NCI-H2196 (cell line): ENCODE measurements around the gene CIART.
"Not testable (repeated sequence)": the region's sequence is repeated elsewhere in the genome, so short reads cannot be mapped to it uniquely, and the experiment has no call there.

Experiments
- DNase-seq: peaks from one replicate; lab custom pipeline; 2025; ENCODE audit not compliant: unreplicated experiment; lab: John Stamatoyannopoulos, UW

CIART gene

DNA sequence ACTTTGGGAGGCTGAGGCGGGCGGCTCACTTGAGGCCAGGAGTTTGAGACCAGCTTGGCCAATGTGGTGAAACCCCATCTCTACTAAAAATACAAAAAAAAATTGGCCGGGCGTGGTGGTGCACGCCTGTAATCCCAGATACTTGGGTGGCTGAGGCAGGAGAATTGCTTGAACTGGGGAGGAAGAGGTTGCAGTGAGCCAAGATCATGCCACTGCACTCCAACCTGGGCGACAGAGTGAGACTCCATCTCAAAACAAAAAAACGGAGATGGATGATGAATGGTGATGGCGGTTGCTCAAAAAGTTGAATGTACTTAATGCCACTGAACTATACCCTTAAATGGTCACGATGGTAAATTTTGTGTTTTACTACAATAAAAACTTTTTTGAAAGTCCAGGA lies 26.2 kb downstream of the CIART start:
- not testable (repeated sequence) for DNase-seq

GRCh38 chr1:150309758-150310508 lies 27.6 kb downstream of the CIART start:
- peak; percentile 80 for DNase-seq

GRCh38 chr1:150311762-150312161 lies 29.4 kb downstream of the CIART start:
- DNase-seq: no peak

GRCh38 chr1:150314691-150315090 lies 32.3 kb downstream of the CIART start:
- not testable (repeated sequence) for DNase-seq

DNA sequence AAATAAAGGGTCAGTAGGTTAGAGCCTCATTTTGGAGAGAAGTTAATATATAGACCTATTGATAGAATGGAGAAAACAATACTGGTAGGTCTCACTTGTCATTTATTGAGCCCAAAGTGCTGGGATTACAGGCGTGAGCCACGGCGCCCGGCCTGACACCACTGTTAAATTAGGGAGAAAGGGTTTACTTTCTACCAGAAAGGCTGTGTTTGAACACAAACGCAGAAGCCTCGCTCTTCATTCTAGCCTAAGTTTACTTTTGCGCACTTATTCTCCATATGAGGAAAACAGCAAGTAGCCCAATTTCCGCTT lies 38.3 kb downstream of the CIART start:
- DNase-seq: no peak

DNA sequence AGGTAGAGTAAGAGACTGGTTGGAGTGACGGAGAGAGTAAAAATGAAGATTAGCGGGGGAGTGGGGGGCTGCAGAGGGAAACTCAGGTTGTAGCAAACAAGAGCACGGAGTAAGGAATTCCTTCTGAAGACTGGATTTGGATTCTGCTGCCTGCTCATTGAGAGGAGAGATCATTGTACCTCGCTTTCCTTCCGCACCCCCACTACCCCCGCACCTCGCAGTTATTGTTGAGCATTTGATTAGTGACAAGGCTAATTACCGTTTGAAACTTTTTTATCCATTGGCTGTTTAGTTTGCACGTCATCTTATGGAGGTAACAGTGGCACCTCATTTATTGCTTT lies 39.4 kb downstream of the CIART start:
- DNase-seq: no peak

GRCh38 chr1:150322310-150322709 lies 40.0 kb downstream of the CIART start:
- DNase-seq: no peak

DNA sequence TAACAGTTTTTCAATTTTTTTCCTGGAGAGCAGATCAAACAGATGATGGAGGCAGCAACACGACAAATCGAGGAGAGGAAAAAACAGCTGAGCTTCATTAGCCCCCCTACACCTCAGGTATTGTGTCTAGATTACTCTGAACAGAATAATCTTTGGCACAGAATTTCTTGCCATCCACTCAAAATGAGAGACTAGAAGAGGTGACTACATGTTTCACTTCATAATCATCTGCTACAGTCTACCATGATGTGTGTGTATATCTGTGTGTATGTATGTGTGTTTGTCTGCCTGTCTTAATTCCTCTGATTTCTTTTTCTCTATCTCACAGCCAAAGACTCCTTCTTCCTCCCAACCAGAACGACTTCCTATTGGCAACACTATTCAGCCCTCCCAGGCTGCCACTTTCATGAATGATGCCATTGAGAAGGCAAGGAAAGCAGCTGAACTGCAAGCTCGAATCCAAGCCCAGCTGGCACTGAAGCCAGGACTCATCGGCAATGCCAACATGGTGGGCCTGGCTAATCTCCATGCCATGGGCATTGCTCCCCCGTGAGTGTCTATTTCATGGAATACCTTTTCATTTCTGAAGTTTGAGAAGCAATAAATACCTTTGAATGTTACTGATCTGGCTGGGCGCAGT lies 50.4 kb downstream of the CIART start:
- no peak for DNase-seq
